ENCODE results near the gene NCBP3. TPM values are rescaled to one million over a fixed set of nuclear protein-coding genes. Genes with fewer than 3 reads are reported as not detected.

The NCBP3 gene
- total and polyA plus RNA-seq, 2 of the 8 experiments (the other 6 are each of a cell fraction or from before 2014, with no cell fraction given), result 19.6 to 46.1 TPM

DNA sequence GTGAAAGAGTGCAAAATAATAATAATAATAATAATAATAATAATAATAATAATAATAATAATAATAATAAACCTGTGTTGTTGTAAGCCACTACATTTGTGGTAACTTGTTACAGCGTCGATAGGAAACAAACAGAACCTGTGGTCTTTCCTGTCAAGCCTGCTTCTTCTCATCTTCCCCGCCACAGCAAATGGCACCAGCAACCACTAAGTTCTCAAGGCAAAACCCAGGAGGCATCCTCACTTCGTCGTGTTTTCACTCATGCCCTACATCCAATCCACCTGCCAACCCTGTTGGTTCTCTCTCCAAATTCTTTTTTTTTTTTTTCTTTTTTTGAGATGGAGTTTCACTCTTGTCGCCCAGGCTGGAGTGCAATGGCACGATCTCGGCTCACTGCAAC is 79.3 kb downstream of the NCBP3 start:
- no peak overlapping the region for H2BK20ac ChIP-seq (ENCODE audit: low read length)
- DNase-seq (ENCODE audit: low read depth in 1 of 2, low spot score in 2 of 2), result no peak
- H3K27ac ChIP-seq (ENCODE audit: low read depth, low read length), result no peak overlapping the region
- H4K20me1 ChIP-seq (replicated peaks in 1 of 2; ENCODE audit: control insufficient read depth in 1 of 2, insufficient read depth in 2 of 2, low read length in 2 of 2), result no peaks in the 10 kb centered on the region
- ChIA-PET POLR2A (ENCODE audit: partially characterized antibody) (no interaction called here), CTCF (ENCODE audit: partially characterized antibody) (interaction anchor here (0.6 to 1.1 kb wide), 3 partner anchors 33 to 79 kb away, joined by 3 read pairs; partner anchors contain the start of gene NCBP3)
- H3K23me2 ChIP-seq (ENCODE audit: low read depth, low read length), result no peaks in the 10 kb centered on the region
- H3K79me1 ChIP-seq (ENCODE audit: low read depth, low read length), result no peaks in the 10 kb centered on the region
- no peaks in the 10 kb centered on the region for H3K36me3 ChIP-seq (ENCODE audit: control insufficient read depth in 2 of 4, insufficient read depth in 4 of 4, low read length in 3 of 4)
- no peak overlapping the region for H2BK5ac ChIP-seq (ENCODE audit: low read depth, low read length)
- no peak overlapping the region for H3K4me3 ChIP-seq (ENCODE audit: extremely low read depth in 1 of 4, insufficient read depth in 2 of 4, low read depth in 3 of 4, low read length in 4 of 4)
- no peak overlapping the region for H3K14ac ChIP-seq (ENCODE audit: insufficient read length)
- no peak overlapping the region for H2BK120ac ChIP-seq (replicated peaks; ENCODE audit: low read depth, low read length)
- no peaks in the 10 kb centered on the region for H3K79me2 ChIP-seq (ENCODE audit: control insufficient read depth in 1 of 2, insufficient read depth in 2 of 2, low read length in 2 of 2)
- H2BK12ac ChIP-seq (ENCODE audit: low read depth, low read length), result no peak overlapping the region
- H4K91ac ChIP-seq (replicated peaks; ENCODE audit: insufficient read length, low read length), result no peak overlapping the region
- no peak overlapping the region for H2BK15ac ChIP-seq (ENCODE audit: low read length)
- no peak for FAIRE-seq
- WGBS, 2 experiments (ENCODE audit: extremely low coverage in 1 of 2, insufficient coverage in 1 of 2, insufficient read length in 1 of 2, insufficient replicate concordance in 2 of 2, low coverage in 1 of 2, low lambda C conversion rate in 2 of 2, missing lambda C conversion rate in 1 of 2), result 94% methylated on average over 5 of the region's 8 CpGs; no CpG with 5 or more reads in 1 of the 2 experiments
- no peak overlapping the region for H3K18ac ChIP-seq (ENCODE audit: extremely low read depth, low read length)
- H2AK5ac ChIP-seq (ENCODE audit: low read depth, low read length), result no peak overlapping the region
- H3K27me3 ChIP-seq (replicated peaks in 1 of 4; ENCODE audit: control insufficient read depth in 3 of 4, extremely low read depth in 1 of 4, insufficient read depth in 3 of 4, low read length in 3 of 4), result no peaks in the 10 kb centered on the region
- H3K9me3 ChIP-seq (ENCODE audit: insufficient read depth in 2 of 2, low read depth in 1 of 2, low read length in 1 of 2), result no peaks in the 10 kb centered on the region
- H3K9ac ChIP-seq (replicated peaks in 1 of 4; ENCODE audit: extremely low read depth in 1 of 4, low read depth in 3 of 4, low read length in 3 of 4), result no peak overlapping the region
- no peak overlapping the region for H3K4me2 ChIP-seq (ENCODE audit: insufficient read depth in 1 of 2, low read depth in 2 of 2, low read length in 2 of 2)
- H3K4ac ChIP-seq (replicated peaks; ENCODE audit: insufficient read length, low read depth, low read length), result no peak overlapping the region
- no peak overlapping the region for H4K8ac ChIP-seq (ENCODE audit: extremely low read depth, insufficient read depth, low read length)
- H4K5ac ChIP-seq (ENCODE audit: insufficient read length, low read depth, low read length), result no peak overlapping the region
- no peak overlapping the region for H3K56ac ChIP-seq (replicated peaks; ENCODE audit: insufficient read length, low read depth, low read length)
- H3K23ac ChIP-seq (ENCODE audit: insufficient read length), result no peak overlapping the region
- no peak overlapping the region for H2AFZ ChIP-seq (ENCODE audit: low read length)
- H3K4me1 ChIP-seq (replicated peaks in 1 of 4; ENCODE audit: control insufficient read depth in 3 of 4, insufficient read depth in 4 of 4, low read length in 3 of 4), result peaks cover 0 to 14% (median 2%) of the 10 kb centered on the region in 4 experiments; a peak in 2 of 7 replicates
- TF ChIP-seq RFX5 (IDR thresholded peaks at IDR 0.05; ENCODE audit: borderline replicate concordance, low read depth, low read length) (no peak), SP2 (IDR thresholded peaks at IDR 0.05; ENCODE audit: low read length) (no peak), EP300 (IDR thresholded peaks at IDR 0.05; ENCODE audit: borderline replicate concordance in 1 of 2, low read depth in 2 of 2, low read length in 2 of 2) (no peak), RXRA (IDR thresholded peaks at IDR 0.05; ENCODE audit: insufficient read depth, low read depth, low read length) (no peak), EZH2 (IDR thresholded peaks at IDR 0.05; ENCODE audit: low read depth, low read length, severe bottlenecking) (no peak), SIX5 (IDR thresholded peaks at IDR 0.05; ENCODE audit: low read depth, low read length) (no peak), MAFK (IDR thresholded peaks at IDR 0.05; ENCODE audit: low read depth, low read length) (no peak), KDM1A (IDR thresholded peaks at IDR 0.05; ENCODE audit: borderline replicate concordance, low read length) (no peak), TCF12 (IDR thresholded peaks at IDR 0.05; ENCODE audit: low read depth, low read length) (no peak), TBP (IDR thresholded peaks at IDR 0.05; ENCODE audit: low read depth, low read length) (no peak)
- TF ChIP-seq, protein P1, sequence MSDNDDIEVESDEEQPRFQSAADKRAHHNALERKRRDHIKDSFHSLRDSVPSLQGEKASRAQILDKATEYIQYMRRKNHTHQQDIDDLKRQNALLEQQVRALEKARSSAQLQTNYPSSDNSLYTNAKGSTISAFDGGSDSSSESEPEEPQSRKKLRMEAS (IDR thresholded peaks at IDR 0.05), result no peak
- TF ChIP-seq, protein P2, sequence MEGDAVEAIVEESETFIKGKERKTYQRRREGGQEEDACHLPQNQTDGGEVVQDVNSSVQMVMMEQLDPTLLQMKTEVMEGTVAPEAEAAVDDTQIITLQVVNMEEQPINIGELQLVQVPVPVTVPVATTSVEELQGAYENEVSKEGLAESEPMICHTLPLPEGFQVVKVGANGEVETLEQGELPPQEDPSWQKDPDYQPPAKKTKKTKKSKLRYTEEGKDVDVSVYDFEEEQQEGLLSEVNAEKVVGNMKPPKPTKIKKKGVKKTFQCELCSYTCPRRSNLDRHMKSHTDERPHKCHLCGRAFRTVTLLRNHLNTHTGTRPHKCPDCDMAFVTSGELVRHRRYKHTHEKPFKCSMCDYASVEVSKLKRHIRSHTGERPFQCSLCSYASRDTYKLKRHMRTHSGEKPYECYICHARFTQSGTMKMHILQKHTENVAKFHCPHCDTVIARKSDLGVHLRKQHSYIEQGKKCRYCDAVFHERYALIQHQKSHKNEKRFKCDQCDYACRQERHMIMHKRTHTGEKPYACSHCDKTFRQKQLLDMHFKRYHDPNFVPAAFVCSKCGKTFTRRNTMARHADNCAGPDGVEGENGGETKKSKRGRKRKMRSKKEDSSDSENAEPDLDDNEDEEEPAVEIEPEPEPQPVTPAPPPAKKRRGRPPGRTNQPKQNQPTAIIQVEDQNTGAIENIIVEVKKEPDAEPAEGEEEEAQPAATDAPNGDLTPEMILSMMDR (IDR thresholded peaks at IDR 0.05; ENCODE audit: control extremely low read depth in 1 of 3, insufficient read depth in 1 of 3, low read depth in 1 of 3, low read length in 3 of 3), result no peak
